GM12892 (cell line): ENCODE measurements around the gene LRMDA.

Source experiments
- DNase-seq: peaks from one replicate; pipeline ENCODE4 v3.0.0; 2011; ENCODE audit not compliant: insufficient read length
- FAIRE-seq: peaks from 2 replicates; lab custom pipeline; 2011; peaks lifted over from hg19 to GRCh38; lab: Jason Lieb, UNC
- POLR2A ChIP-seq: IDR thresholded peaks from 2 replicates; pipeline ENCODE4 v1.6.1; 2011; ENCODE audit warnings: low read depth, low read length, control low read depth
- POLR2AphosphoS5 ChIP-seq: IDR thresholded peaks from 2 replicates; pipeline ENCODE4 v1.6.1; 2011; ENCODE audit warnings: low read depth, low read length, control low read depth
- TAF1 ChIP-seq: IDR thresholded peaks from 2 replicates; pipeline ENCODE4 v1.6.1; 2011; ENCODE audit warnings: low read depth, mild to moderate bottlenecking, control low read depth, low read length, borderline replicate concordance

LRMDA gene

DNA sequence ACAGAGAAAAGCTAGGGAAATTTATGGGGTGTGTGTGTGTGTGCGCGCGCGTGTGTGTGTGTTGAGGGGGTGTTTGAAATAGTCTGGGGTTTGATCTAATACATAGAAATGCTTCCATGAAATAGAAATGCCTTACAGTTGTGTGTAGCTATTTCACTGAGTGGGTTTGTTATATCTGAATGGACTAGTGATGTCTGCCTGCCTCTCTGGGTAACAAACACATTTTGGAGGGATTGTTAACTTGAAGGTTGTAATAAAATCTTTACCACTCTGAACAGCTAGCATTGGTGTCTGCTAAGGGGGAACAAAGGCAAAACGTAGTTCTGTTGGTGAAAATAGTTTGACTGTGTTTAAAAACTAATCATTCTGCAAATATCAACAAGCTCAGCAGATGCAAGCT lies 509.3 kb downstream of the LRMDA start:
- DNase-seq: no peak
- FAIRE-seq: no peak
- no peak for TF ChIP-seq POLR2A
- TF ChIP-seq POLR2AphosphoS5: no peak
- no peak for TF ChIP-seq TAF1

- DNase-seq (no peak), FAIRE-seq (no peak)
- TF ChIP-seq POLR2AphosphoS5: no peak
- no peak for TF ChIP-seq TAF1
- TF ChIP-seq POLR2A: no peak
These were observed 509.9 kb downstream of the LRMDA start for GRCh38 chr10:75941223-75941801.

GRCh38 chr10:75944061-75944460 lies 512.6 kb downstream of the LRMDA start:
- TF ChIP-seq POLR2A (no peak), POLR2AphosphoS5 (no peak), TAF1 (no peak)
- FAIRE-seq (no peak), DNase-seq (no peak)

GRCh38 chr10:75948583-75948982 lies 517.2 kb downstream of the LRMDA start:
- no peak for DNase-seq
- no peak for FAIRE-seq
- TF ChIP-seq POLR2A (no peak), TAF1 (no peak), POLR2AphosphoS5 (no peak)

GRCh38 chr10:75950307-75950706 lies 518.9 kb downstream of the LRMDA start:
- FAIRE-seq (no peak), DNase-seq (no peak)
- TF ChIP-seq POLR2A: no peak
- TF ChIP-seq TAF1: no peak
- TF ChIP-seq POLR2AphosphoS5: no peak

DNA sequence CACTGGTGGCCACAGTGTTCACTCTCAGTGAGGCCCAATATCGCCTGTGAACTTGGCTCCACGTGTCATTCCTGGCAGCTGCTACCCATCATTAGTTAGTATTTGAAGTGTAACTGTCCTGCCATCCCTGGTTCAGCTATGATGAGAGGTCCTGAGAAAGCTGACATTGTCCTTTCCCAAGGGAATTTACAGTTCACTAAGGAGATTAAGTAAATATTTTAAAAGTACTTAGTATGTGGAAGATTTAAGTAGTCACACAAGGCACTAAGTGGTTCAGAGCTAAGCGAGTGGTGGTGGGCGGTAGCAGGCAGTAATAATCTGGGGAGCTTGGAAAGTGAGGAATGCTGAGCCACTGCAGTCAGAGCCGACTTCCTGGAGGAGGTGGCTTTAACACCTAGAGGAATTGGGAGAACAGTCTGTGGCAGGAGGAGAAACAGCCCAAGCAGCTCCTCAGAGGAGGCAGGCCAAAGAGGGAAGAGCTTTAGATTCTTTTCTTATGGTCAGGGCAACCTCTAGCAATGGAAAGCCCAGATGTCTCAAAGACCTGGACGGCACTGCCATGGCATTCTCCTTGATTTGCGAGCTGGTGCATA lies 519.7 kb downstream of the LRMDA start:
- TF ChIP-seq POLR2A (no peak), POLR2AphosphoS5 (no peak), TAF1 (no peak)
- FAIRE-seq: no peak
- DNase-seq: no peak

GRCh38 chr10:75951627-75952026 lies 520.2 kb downstream of the LRMDA start:
- DNase-seq: no peak
- no peak for FAIRE-seq
- no peak for TF ChIP-seq POLR2AphosphoS5
- no peak for TF ChIP-seq POLR2A
- no peak for TF ChIP-seq TAF1

DNA sequence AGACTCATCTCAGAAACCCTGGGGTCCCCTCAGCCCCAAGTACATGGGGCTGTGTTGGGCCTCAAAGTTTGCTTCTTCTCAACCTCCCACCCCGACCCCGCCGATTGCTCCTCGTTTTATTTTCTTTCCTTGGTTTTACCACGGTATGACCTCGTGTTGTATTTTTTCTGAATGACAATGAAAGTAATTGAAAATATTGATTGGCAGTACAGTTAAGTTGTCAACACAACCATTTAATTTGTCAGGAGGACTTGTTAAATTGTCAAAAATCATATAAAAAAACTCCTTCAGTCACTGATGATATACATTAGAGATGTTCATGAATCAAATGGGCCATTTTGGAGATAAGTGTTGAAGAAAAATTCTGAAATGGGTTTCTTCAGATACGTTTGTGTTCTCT lies 520.7 kb downstream of the LRMDA start:
- DNase-seq: no peak
- FAIRE-seq: no peak
- TF ChIP-seq POLR2AphosphoS5 (no peak), TAF1 (no peak)

DNA sequence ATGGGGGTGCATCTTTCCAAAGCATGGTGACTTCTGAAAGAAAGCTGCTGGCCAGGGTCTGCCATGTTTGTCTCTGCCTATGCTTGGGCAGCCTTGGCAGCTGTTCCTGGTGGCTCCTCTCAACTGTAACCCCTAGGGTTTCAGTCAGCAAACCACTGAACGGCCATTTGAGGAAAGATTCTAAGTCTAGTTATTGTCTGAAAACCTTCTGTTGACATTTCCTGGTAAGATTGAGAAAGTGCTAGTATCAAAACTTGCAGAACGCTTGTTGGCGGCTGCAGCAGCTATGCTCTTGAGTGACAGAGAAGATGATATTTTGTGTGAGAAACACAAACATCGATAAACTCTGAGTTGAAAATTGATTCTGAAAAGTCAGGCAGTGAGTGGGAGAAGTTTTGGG lies 523.1 kb downstream of the LRMDA start:
- FAIRE-seq (no peak), DNase-seq (no peak)
- TF ChIP-seq TAF1 (no peak), POLR2A (no peak), POLR2AphosphoS5 (no peak)

DNA sequence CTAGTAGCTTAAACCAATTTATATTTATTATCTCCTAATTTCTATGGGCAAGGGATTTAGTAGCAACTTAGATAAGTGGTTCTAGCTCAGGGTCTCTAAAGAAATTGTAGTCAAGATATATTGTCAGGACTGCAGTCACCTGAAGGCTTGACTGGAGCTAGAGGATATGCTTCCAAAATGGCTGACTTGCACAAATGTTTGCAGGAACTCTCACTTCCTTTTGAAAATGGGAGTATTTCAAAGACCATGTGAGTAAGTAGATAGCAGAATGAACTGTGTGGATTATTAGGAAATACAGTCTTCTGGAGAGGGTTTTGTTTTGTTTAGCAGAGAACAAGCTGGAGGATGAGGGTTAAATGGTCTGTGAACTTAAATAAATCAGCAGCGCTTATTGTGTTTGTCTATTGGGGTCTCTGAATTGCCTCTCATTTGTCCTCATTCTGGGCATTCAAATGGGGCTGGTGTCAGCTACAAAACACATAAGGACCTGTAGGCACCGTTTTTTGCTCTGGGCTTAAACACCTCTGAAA lies 524.6 kb downstream of the LRMDA start:
- FAIRE-seq (no peak), DNase-seq (no peak)
- TF ChIP-seq TAF1: no peak
- no peak for TF ChIP-seq POLR2A
- TF ChIP-seq POLR2AphosphoS5: no peak

DNA sequence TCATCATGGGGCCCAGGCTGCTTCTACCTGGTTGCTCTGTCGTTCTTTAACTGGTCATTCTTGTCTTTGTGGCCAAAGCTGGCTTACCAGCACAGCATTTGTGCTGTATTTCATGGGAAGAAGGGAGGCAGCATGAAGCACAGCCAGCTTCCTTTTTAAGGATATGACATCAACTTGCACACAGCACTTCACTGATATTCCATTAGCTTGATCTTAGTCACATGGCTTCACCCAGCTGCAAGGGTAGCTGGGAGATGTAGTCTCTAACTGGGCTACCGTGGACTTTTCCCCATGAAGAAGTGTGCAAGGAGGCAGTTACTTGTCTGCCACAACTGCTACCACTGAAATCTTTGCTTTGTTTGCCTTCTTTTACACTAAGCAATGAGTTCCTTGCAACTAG lies 525.2 kb downstream of the LRMDA start:
- TF ChIP-seq TAF1 (no peak), POLR2A (no peak), POLR2AphosphoS5 (no peak)
- DNase-seq: no peak
- FAIRE-seq: no peak
